ENCODE measurements around the gene ZNF580.

Gene ZNF580

DNA sequence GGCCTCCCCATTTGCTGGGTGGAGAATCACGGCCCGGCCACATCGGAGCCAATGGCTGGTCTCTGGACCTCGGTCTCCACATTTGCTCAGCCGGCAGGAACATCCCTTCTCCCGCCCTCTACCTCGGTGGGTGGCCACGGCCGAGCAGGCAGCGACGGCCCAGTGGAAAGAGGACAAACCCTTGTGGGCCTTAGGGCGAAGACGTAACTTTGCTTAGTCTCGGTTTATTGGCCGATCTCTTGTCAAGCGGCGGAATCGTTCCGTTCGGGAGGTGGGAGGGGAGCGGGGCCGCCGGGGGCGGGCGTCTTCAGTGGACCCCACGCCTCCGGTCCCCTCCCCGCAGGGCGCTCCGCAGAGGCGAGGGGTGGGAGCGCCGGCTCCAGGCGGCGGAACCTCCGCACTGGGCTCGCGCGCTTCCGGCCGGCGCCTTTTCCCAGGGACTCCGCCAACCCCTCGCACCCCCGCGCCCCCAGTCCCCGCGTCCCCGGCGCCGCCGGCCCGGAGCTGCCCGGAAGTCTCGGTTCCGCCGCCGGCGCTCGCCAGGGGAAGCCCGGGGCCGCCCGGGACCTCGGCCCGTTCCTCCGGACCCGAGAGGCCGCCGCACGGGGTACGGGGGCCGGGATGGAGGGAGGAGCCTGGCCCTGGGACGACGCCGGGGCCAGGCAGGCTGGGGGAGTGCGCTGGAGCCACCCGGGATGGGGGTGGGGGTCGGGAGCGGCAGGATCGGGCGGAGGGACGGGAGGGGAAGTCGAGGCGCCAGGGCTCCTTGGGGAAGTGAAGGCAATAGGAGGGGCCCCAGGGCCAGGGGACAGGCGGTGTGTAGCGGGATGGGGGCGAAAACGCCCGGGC is at the start of gene ZNF580:
Gene ZNF580 (plus strand): TSS at position 426 of the 849 bp plus-strand sequence. CDS start 1,507 bp downstream, outside the sequence.
- DNase-seq (ENCODE audit: low read depth in 2 of 2) = peak in 1 of 2 donors; percentile 56

GRCh38 chr19:55591555-55591954 is 49.2 kb upstream of the ZNF580 start:
- DNase-seq (ENCODE audit: low read depth in 2 of 2) = no peak

GRCh38 chr19:55592391-55593090 is 48.3 kb upstream of the ZNF580 start:
- DNase-seq (ENCODE audit: low read depth in 2 of 2) = no peak

- DNase-seq (ENCODE audit: low read depth in 2 of 2) = no peak
Observed at GRCh38 chr19:55593096-55593772, 47.6 kb upstream of the ZNF580 start.

DNA sequence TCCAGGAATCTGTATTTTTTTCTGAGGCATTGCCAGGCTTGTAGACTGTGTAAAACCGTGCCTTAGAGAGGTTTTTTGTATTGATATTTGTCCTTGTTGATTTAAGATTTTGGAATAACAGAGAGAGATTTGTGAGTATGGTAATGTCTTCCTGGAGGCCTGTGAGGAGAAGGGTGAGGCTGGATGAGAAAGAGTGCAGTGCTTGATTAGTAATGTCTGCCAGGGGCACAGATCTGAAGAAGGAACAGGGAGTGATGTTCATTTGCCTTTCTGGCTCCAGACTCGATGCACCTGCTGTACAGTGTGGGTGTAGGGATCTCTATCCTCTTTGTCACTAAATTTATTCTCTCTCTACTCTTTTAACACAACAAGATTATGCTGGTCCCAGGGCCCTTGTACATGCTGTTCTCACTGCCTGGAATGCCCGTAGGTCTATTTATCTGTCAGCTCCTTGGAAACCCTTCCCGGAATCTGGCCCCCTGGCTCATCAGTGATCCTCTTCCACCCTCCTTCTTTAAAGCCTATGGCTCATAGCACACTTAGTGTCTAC is 45.7 kb upstream of the ZNF580 start:
- DNase-seq (ENCODE audit: low read depth in 2 of 2) = no peak

GRCh38 chr19:55596304-55596703 is 44.5 kb upstream of the ZNF580 start:
- DNase-seq (ENCODE audit: low read depth in 2 of 2) = no peak

- DNase-seq (ENCODE audit: low read depth in 2 of 2) = no peak
Observed at GRCh38 chr19:55597501-55597921, 43.3 kb upstream of the ZNF580 start.

DNA sequence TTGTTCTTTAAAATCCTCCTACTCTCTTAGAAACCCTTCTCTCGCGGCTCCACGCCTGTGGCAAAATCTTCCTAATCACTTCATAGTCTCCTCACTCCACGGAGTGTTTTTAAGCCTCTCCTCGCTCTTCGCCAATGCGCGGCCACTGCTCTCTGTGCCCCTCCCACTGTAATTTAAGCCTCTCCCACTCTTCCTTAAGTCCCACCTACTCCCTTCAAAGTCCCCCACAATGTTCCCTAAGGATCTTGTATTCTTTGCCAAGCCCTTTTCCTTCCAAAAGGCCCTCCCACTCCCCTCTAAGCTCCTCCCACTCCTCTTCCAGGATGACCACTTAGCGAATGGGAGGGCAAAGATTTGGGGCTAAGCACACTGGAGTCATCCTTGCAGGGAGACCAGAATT is 42.8 kb upstream of the ZNF580 start:
- no peak for DNase-seq (ENCODE audit: low read depth in 2 of 2)

- peak; percentile 91 to 95 for DNase-seq (ENCODE audit: low read depth in 2 of 2)
Observed at GRCh38 chr19:55598719-55599467, 41.9 kb upstream of the ZNF580 start.

DNA sequence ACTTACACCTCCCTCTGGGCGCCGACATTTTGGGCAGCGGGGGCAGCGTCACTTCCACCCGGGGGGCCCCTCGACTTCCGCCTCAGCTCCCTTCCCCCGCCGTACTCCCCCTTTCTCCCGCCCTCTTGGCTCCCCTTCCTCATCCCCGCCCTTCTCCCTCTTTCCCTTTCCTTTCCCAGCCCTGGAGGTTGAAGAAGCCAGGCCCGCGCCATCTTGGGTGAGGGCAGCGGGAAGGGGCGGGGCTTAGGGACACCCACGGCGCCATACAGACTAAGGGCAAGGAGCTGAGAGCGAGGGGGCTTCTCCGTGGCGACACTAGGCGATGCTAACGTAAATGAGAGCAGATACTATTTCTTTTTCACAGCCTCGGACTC is 41.3 kb upstream of the ZNF580 start, which contains the start of gene FIZ1:
Gene FIZ1 (minus strand): TSS at position 50 of the 374 bp plus-strand sequence. CDS start 1,652 bp downstream, outside the sequence.
- peak; percentile 95 for DNase-seq (ENCODE audit: low read depth in 2 of 2)

DNA sequence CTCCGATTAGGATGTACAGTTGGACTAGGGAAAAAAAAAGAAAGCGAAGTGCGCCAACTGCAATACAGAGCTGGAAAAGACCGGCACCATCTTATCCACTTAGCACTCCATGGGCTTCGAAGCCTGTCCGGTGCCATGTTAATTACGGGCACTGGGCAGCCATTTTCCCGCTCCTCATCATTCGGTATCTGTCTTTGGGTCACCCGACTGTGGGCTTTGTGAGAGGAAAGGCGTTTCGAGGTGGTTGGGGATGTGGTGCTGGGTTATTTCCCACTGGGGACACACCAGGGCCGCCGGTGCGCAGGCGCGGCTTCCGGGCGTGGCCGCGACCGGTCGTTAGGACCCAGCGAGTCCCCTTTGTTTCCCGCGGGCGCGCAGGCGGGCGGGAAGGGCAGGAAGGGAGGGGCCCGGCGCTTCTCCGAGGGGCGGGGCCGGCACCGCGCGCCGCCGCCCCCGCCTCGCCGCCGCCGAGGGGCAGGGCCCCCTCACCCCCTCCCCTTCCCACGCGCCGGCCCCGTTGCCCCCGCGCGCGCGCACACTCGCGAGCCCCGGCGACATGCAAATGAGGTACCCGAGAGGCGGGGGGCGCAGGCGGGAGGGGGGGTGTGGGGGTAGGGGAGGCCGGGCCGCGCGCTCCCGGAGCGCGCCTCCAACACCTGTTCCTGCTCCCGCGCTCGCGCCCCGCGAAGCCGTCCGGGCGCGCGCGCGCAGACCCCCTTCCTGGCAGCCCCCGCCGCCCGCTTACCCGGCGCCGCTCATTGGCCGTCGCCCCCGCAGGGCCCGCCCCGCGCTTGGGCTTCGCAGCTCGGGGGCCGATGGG is 40.8 kb upstream of the ZNF580 start, which contains the start of gene ZNF524:
Gene ZNF524 (plus strand): TSS at position 447 of the 820 bp plus-strand sequence. CDS start 1,825 bp downstream, outside the sequence.
- DNase-seq (ENCODE audit: low read depth in 2 of 2) = peak; percentile 74 to 78

- no peak for DNase-seq (ENCODE audit: low read depth in 2 of 2)
Observed at GRCh38 chr19:55600662-55601028, 40.2 kb upstream of the ZNF580 start.

DNA sequence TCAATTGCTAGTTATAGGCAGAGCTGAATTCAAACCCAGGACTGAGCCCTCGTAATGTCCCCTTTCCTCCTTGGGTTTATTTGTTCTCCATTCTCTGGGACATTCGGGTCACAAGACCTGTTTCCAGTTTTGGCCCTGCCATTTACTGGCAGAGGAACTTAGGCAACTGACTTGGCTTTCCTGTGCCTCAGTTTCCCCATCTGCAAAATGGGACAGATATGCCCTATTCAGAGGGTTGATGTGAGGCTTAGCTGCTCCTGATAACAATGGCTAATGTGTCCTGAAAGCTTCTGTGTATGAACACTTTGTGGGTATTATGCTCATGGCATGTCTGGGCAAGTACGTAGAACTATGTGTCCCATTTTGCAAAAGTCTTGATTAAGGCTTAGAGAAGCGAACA is 39.7 kb upstream of the ZNF580 start:
- no peak for DNase-seq (ENCODE audit: low read depth in 2 of 2)

GRCh38 chr19:55602104-55603001 is 38.4 kb upstream of the ZNF580 start:
- DNase-seq (ENCODE audit: low read depth in 2 of 2) = no peak

DNA sequence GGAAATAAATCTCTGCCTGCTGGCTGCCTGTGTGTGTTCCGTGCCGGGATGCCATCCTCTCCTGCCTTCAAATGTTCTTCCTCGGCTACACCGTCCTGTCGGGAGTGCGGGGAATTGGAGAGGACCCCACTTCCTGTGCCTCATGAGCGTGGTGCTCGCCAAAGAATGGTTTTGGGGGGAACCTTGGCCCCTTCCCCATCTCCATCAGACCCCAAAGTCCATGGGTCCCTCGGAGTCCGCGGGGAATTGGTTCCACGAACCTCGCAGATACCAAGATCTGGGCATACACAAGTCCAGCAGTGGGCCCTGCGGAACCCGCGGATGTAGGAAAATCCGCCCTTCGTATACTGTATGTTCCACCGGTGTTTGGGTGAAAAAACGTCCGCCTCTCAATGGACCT is 37.7 kb upstream of the ZNF580 start:
- DNase-seq (ENCODE audit: low read depth in 2 of 2) = no peak

DNA sequence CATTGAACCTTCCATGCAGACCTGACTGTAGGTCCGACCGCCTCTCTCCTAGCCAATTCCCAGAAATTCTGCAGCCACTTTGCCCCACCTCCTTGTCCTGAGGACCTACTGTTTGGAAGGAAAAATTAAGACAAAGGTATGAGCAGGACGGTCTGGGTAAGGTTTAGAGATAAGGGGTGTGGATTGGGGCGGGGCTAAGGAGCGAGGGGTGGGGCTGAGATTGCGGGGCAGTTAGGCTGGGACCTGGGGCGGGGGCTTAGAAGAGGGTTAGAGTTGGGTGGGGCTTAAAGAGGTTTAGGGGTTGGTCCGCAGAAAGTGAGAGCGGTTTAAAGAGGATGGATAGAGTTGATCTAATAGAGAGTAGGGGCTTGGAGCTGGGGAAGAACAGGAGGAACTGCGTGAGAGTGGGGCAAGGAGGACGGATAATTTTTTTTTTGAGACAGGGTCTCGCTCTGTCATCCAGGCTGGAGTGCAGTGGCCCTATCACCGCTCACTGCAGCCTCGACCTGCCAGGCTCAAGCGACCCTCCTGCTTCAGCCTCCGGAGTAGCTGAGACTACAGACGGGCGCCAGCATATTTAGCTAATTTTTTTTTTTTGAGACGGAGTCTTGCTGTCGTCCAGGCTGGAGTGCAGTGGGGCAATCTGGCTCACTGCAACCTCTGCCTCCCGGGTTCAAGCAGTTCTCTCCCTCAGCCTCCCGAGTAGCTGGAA is 37.1 kb upstream of the ZNF580 start:
- no peak for DNase-seq (ENCODE audit: low read depth in 2 of 2)

DNA sequence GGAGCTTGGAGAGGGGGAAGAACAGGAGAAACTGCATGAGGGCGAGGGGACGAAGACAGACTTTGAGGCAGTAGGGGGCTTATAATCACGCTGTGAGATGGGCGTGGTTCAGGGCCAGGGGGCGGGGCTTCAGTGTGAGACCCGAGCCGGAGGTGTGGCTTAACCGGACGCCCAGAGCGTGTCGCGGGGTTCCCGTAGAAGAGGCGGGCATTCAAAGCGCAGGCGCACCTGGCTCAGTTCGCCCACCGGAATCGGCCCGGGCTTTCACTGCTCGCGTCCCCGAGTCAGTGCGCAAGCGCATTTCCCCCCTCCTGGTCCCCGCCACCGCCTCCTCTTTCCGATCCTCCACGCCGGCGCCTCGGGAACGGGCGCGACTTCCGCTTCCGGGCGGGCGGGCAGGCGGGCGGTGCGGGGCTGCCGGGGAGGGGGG is 35.6 kb upstream of the ZNF580 start:
- peak; percentile 98 for DNase-seq (ENCODE audit: low read depth in 2 of 2)

GRCh38 chr19:55605637-55606470 is 34.9 kb upstream of the ZNF580 start, which contains the start of gene ZNF865:
ZNF865 (plus strand) TSS chr19:55605647; CDS start chr19:55613619, 7,972 bp downstream.
- peak; percentile 53 to 57 for DNase-seq (ENCODE audit: low read depth in 2 of 2)

All from stimulated activated CD4-positive, alpha-beta T cell treated with anti-CD3 and anti-CD28 coated beads, Interleukin-15, amount 100 ng/mL, for 48 hours (primary cell).